CD4-positive, CD25-positive, alpha-beta regulatory T cell (primary cell): ENCODE measurements around the gene ZDHHC14. TPM values are rescaled to one million over a fixed set of nuclear protein-coding genes. Genes with fewer than 3 reads are reported as not detected.

ENCODE experiments used
- ATAC-seq, 2 donors: fragments of 150-1000 bp; cut with Tn5 transposase; one replicate each; pipeline ENCODE4 v1.10.0; 2021; ENCODE audit warnings: low read depth in 2 of 2, moderate number of reproducible peaks in 2 of 2, moderate library complexity in 1 of 2
- DNase-seq, 3 donors: peaks; one replicate each; pipeline versions ENCODE4 v3.0.0 to v3.0.0-alpha.2; 2012 to 2022; ENCODE audit warnings: mixed read lengths in 1 of 3
- H3K27ac ChIP-seq: one replicate; pipeline ENCODE4 v1.7.0; 2013; ENCODE audit warnings: mild to moderate bottlenecking, low read length; ENCODE audit not compliant: insufficient read depth, poor library complexity, severe bottlenecking
- H3K27me3 ChIP-seq: one replicate; pipeline ENCODE4 v1.7.0; 2013; ENCODE audit warnings: low read length; ENCODE audit not compliant: control insufficient read depth, insufficient read depth
- H3K36me3 ChIP-seq: one replicate; pipeline ENCODE4 v1.7.0; 2013; ENCODE audit warnings: mild to moderate bottlenecking, low read length, moderate library complexity; ENCODE audit not compliant: control insufficient read depth, insufficient read depth
- H3K4me1 ChIP-seq: 2 replicates; pipeline ENCODE4 v1.7.0; 2013; ENCODE audit warnings: mild to moderate bottlenecking, low read length; ENCODE audit not compliant: insufficient read depth, control insufficient read depth, poor library complexity, severe bottlenecking
- H3K4me3 ChIP-seq: one replicate; pipeline ENCODE4 v1.7.0; 2013; ENCODE audit warnings: low read depth, mild to moderate bottlenecking, low read length, moderate library complexity
- H3K9me3 ChIP-seq, 2 experiments: 1 replicate in 1 of 2; 2 replicates in 1 of 2; pipeline ENCODE4 v1.7.0; 2013; ENCODE audit warnings: low read length in 2 of 2, mild to moderate bottlenecking in 1 of 2, moderate library complexity in 1 of 2; ENCODE audit not compliant: control insufficient read depth in 2 of 2
- H3K27ac Mint-ChIP-seq, 3 donors: one replicate each; pipeline ENCODE4 v1.8.0; 2020 to 2022; ENCODE audit warnings: mild to moderate bottlenecking in 3 of 3, mixed read lengths in 3 of 3, moderate library complexity in 2 of 3
- H3K27me3 Mint-ChIP-seq: one replicate; pipeline ENCODE4 v1.8.0; 2022; ENCODE audit warnings: mild to moderate bottlenecking, mixed read lengths
- H3K36me3 Mint-ChIP-seq: one replicate; pipeline ENCODE4 v1.8.0; 2020; ENCODE audit warnings: mixed read lengths
- H3K4me1 Mint-ChIP-seq, 4 donors: one replicate each; pipeline ENCODE4 v1.8.0; 2020 to 2022; ENCODE audit warnings: mixed read lengths in 4 of 4, mild to moderate bottlenecking in 1 of 4
- H3K4me3 Mint-ChIP-seq, 4 donors: one replicate each; pipeline ENCODE4 v1.8.0; 2020 to 2022; ENCODE audit warnings: mild to moderate bottlenecking in 4 of 4, mixed read lengths in 4 of 4, moderate library complexity in 3 of 4
- H3K9me3 Mint-ChIP-seq, 7 donors: one replicate each; pipeline ENCODE4 v1.8.0; 2020 to 2022; ENCODE audit warnings: mixed read lengths in 7 of 7, mild to moderate bottlenecking in 3 of 7, moderate library complexity in 2 of 7
- polyA plus RNA-seq, 4 donors: library from polyadenylated mRNA; unstranded; fragments of 300-500 nt; fragmentation: Illumina TruSeq; gene quantifications; one replicate each; pipeline ENCODE4 v1.2.3, GENCODE V29; 2021
- total RNA-seq: library from RNA; stranded (reverse); gene quantifications from one replicate; pipeline ENCODE4 v1.2.3, GENCODE V29; 2022

Gene ZDHHC14
- total and polyA plus RNA-seq, 5 donors from 2014 or later, result 0.29 to 4.2 (median 1.0) TPM

DNA sequence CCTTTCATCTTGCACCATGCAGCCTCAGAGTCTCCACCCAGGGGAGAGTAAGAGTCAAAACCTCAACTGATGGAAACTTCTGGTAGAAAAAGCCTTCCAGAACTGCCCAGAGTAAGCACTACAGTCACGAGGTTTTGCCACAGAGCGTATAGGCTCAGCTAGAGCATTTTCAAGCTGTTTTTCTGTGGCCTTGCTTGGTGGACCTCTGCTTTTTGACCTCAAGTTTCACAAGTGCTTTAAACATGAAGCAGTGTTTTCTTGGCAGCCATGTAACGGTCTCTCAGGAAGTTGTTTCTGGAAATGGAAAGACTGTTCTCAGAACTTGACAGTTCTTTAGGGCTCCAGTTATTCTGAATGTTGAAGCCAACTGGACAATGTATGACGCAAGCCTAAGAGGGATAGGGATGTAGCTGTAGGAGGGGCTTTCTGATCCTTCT is 146.5 kb downstream of the ZDHHC14 start:
- peaks cover 4% of the 10 kb centered on the region for H3K4me1 ChIP-seq
- H3K27me3 ChIP-seq, result no peaks in the 10 kb centered on the region
- no peak overlapping the region for H3K27ac ChIP-seq
- DNase-seq, result peak in 1 of 3 donors; percentile 81
- H3K4me3 ChIP-seq, result no peak overlapping the region
- H3K27ac Mint-ChIP-seq, result peak overlapping the region in 1 of 3 donors; percentile 61
- peaks cover 0 to 2% (median 0%) of the 10 kb centered on the region in 7 donors for H3K9me3 Mint-ChIP-seq
- peaks cover 14% of the 10 kb centered on the region for H3K27me3 Mint-ChIP-seq
- ATAC-seq, result peak; percentile 37 to 52
- H3K4me1 Mint-ChIP-seq, result peaks cover 0 to 13% (median 11%) of the 10 kb centered on the region in 4 donors
- no peak overlapping the region for H3K4me3 Mint-ChIP-seq
- H3K36me3 ChIP-seq, result no peaks in the 10 kb centered on the region
- no peaks in the 10 kb centered on the region for H3K9me3 ChIP-seq
- H3K36me3 Mint-ChIP-seq, result no peaks in the 10 kb centered on the region

DNA sequence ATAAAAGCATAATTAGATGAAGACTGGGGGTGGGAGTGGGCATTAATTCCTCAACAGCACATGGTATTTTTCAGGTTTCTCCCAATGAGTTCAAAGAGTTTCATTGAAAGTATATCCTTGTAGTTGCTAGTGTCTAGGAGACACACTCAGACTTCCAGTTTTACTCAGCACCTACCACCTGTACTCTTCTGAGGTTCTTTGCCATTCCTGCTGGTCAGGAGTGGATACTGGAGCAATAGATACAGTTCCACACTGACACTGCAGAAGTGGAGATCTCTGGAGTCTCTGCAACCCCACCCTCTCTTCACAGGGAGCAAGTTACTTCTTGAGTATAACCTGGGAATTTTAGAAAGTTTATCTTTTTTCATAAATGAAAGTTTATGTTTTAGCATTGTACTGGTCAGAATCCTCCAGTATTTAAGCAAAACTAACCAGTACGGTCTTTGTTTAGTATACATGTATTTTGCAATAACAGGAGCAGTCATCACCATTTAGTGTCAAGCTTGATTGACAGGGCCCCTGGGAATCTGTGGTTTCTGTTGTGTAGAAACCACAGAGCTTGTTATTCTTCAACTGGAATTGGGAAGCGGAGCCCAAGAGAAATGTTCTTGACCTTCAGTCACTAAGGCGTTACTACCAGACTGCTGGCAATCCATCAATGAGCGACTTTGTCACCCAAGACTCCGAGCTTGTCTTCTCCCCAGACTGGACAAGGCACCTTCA is 148.1 kb downstream of the ZDHHC14 start:
- peaks cover 12% of the 10 kb centered on the region for H3K27me3 Mint-ChIP-seq
- no peaks in the 10 kb centered on the region for H3K36me3 Mint-ChIP-seq
- H3K27ac Mint-ChIP-seq, result no peak overlapping the region
- no peak overlapping the region for H3K4me3 Mint-ChIP-seq
- Histone ChIP-seq H3K9me3 (no peaks in the 10 kb centered on the region), H3K27me3 (no peaks in the 10 kb centered on the region), H3K27ac (no peak overlapping the region), H3K4me1 (peaks cover 4% of the 10 kb centered on the region), H3K36me3 (no peaks in the 10 kb centered on the region), H3K4me3 (no peak overlapping the region)
- peaks cover 0 to 2% (median 0%) of the 10 kb centered on the region in 7 donors for H3K9me3 Mint-ChIP-seq
- H3K4me1 Mint-ChIP-seq, result peaks cover 0 to 18% (median 14%) of the 10 kb centered on the region in 4 donors
- DNase-seq, result no peak
- ATAC-seq, result no peak

DNA sequence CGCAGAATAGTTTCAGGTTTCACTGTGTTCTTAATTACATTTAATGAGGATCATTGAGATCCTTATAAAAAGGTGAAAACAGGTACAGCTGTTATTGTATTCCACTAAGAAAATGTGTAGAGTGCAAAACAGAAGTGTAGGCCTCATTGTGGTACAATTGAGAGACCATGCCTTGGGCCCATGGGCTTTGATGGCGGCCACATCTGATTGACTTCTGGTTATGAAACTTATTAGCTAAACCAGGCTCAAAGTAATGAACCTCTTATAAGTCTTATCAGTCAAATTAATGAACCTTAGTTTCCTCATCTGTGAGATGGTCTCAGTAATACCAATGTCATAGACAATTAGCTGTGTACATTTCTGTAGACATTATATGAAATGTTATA is 148.7 kb downstream of the ZDHHC14 start:
- ATAC-seq, result no peak
- Mint-ChIP-seq H3K9me3 (peaks cover 0 to 2% (median 0%) of the 10 kb centered on the region in 7 donors), H3K4me1 (peaks cover 0 to 21% (median 14%) of the 10 kb centered on the region in 4 donors), H3K27ac (no peak overlapping the region), H3K27me3 (peaks cover 12% of the 10 kb centered on the region), H3K4me3 (no peak overlapping the region), H3K36me3 (no peaks in the 10 kb centered on the region)
- Histone ChIP-seq H3K36me3 (no peaks in the 10 kb centered on the region), H3K4me1 (peaks cover 4% of the 10 kb centered on the region), H3K4me3 (no peak overlapping the region), H3K27ac (no peak overlapping the region), H3K27me3 (no peaks in the 10 kb centered on the region), H3K9me3 (no peaks in the 10 kb centered on the region)
- DNase-seq, result no peak

DNA sequence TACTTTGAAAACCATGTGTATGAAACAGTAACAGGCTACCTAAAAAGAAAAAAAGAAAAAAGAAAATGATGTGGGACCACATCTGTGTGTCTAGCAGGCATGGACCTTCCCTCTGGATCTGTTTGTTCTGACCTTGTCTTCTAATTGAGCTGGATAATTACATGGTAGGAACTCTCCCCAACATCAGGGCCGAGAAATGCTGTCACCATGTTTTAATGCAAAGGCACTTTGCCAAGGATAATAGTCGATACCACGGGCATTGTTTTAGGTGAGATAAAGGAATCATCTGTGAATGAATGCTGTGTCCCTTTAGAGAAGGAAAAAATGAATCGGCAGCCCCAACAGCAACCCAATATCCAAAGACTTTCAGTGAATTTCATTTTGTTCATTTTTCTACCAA is 149.1 kb downstream of the ZDHHC14 start:
- no peak overlapping the region for H3K4me3 Mint-ChIP-seq
- H3K4me1 ChIP-seq, result peaks cover 4% of the 10 kb centered on the region
- H3K4me3 ChIP-seq, result no peak overlapping the region
- DNase-seq (no peak), ATAC-seq (no peak)
- peaks cover 0 to 2% (median 0%) of the 10 kb centered on the region in 7 donors for H3K9me3 Mint-ChIP-seq
- no peaks in the 10 kb centered on the region for H3K9me3 ChIP-seq
- H3K36me3 ChIP-seq, result no peaks in the 10 kb centered on the region
- H3K36me3 Mint-ChIP-seq, result no peaks in the 10 kb centered on the region
- H3K4me1 Mint-ChIP-seq, result peaks cover 0 to 25% (median 17%) of the 10 kb centered on the region in 4 donors
- H3K27ac Mint-ChIP-seq, result no peak overlapping the region
- H3K27me3 Mint-ChIP-seq, result peaks cover 12% of the 10 kb centered on the region
- H3K27ac ChIP-seq, result no peak overlapping the region
- H3K27me3 ChIP-seq, result no peaks in the 10 kb centered on the region

DNA sequence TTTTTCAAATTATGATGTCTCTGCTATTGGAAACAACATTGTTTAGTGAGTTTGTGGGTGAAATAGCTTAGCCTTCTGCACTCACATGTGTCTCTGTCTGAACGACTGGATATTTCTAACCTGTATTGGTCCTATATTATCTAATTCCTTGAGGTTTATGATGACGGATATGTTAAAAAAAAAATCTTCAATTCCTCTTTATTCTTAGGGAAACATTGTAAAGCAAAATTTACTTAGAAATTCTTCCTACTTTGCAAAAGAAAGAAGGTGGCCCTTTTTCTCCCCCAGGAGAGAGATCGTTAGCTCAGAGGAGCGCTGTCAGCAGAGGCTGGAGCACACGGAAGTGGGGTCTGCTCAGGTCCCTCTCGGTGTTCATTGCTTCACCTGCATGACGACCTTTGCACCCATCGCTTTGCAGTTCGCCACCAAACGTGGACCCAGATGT is 149.8 kb downstream of the ZDHHC14 start:
- H3K27ac ChIP-seq, result no peak overlapping the region
- Mint-ChIP-seq H3K4me3 (no peak overlapping the region), H3K9me3 (peaks cover 0 to 2% (median 0%) of the 10 kb centered on the region in 7 donors), H3K4me1 (peaks cover 4 to 32% (median 23%) of the 10 kb centered on the region in 4 donors), H3K27ac (no peak overlapping the region), H3K27me3 (peaks cover 6% of the 10 kb centered on the region), H3K36me3 (no peaks in the 10 kb centered on the region)
- no peaks in the 10 kb centered on the region for H3K9me3 ChIP-seq
- no peak overlapping the region for H3K4me3 ChIP-seq
- ATAC-seq (no peak), DNase-seq (no peak)
- H3K4me1 ChIP-seq, result peaks cover 9% of the 10 kb centered on the region
- H3K27me3 ChIP-seq, result no peaks in the 10 kb centered on the region
- no peaks in the 10 kb centered on the region for H3K36me3 ChIP-seq

DNA sequence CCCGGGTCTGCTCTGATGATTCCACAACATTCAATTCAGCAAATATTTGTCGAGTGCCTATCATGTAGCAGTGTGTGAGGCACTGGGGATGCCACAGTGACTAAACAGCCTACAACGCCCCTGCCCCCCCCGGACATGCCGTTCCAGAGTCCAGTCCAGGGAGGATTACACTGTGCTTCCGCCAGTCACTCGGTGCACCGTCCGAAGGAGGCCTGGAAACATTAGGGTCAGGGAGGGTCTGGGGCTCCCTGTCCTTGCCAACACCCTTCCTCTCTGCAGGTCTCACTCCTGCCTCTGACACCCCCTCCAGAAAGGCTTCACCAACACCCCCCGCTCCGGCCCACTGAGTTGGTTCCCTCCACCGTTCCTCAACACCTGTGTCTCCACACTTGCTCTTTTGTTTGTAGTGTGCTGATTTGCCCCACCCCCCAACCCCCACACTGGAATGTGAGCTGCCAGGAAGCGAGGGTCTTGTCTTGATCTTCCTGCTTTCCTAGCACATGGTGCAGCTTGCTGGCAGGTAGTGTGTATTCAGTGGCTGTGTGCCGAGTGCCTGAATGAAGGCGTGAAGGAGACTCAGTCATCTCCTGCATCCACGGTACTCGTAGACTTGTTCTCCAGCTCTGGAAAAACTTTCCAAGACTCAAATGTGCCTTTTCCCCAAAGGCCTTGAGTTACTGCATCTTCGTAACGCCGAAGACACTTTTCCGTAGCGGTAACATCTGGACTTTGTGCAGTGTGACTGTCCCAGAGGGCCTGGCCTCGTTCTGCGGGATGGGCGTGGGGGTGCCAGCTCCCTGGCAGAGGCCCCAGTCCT is 150.4 kb downstream of the ZDHHC14 start:
- Mint-ChIP-seq H3K4me1 (peaks cover 10 to 38% (median 28%) of the 10 kb centered on the region in 4 donors), H3K9me3 (peaks cover 0 to 1% (median 0%) of the 10 kb centered on the region in 7 donors), H3K27ac (no peak overlapping the region), H3K36me3 (no peaks in the 10 kb centered on the region), H3K4me3 (no peak overlapping the region), H3K27me3 (peaks cover 4% of the 10 kb centered on the region)
- ATAC-seq (no peak), DNase-seq (no peak)
- Histone ChIP-seq H3K4me1 (peaks cover 15% of the 10 kb centered on the region), H3K27ac (no peak overlapping the region), H3K9me3 (no peaks in the 10 kb centered on the region), H3K36me3 (no peaks in the 10 kb centered on the region), H3K4me3 (no peak overlapping the region), H3K27me3 (no peaks in the 10 kb centered on the region)

DNA sequence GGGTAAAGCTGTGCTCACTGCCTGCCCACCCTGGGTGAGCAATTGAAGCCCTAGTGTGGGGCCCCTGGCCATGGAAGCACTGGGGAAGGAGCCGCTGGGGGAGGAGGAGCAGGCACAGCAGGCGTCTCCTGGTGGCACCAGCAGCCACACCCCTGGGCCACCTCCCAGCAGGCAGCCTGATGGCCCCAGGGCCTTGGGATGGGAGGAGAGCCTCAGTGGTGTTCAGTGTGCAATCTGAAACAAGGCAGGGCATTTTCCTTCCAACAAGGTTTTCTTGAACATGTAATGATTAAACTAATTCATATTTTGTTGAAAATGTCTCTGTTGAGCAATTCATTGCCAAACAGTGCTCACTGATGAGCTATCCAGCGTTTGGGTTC is 151.0 kb downstream of the ZDHHC14 start:
- H3K36me3 ChIP-seq, result no peaks in the 10 kb centered on the region
- Mint-ChIP-seq H3K4me1 (peaks cover 13 to 40% (median 31%) of the 10 kb centered on the region in 4 donors), H3K4me3 (no peak overlapping the region), H3K36me3 (no peaks in the 10 kb centered on the region), H3K27ac (no peak overlapping the region), H3K27me3 (peaks cover 4% of the 10 kb centered on the region), H3K9me3 (peaks cover 0 to 1% (median 0%) of the 10 kb centered on the region in 7 donors)
- no peaks in the 10 kb centered on the region for H3K27me3 ChIP-seq
- no peaks in the 10 kb centered on the region for H3K9me3 ChIP-seq
- peaks cover 18% of the 10 kb centered on the region for H3K4me1 ChIP-seq
- H3K27ac ChIP-seq, result no peak overlapping the region
- H3K4me3 ChIP-seq, result no peak overlapping the region
- DNase-seq (no peak), ATAC-seq (no peak)
